Panc1 (cell line): ENCODE measurements around the gene SDC3. TPM values are rescaled to one million over a fixed set of nuclear protein-coding genes. Genes with fewer than 3 reads are reported as not detected.

Experiments
- ATAC-seq: fragments of 200-7000 bp; cut with Tn5 transposase; 2 replicates; pipeline ENCODE4 v1.9.1; 2020; ENCODE audit warnings: mild to moderate bottlenecking, moderate library complexity
- BruUV-seq: library from RNA; stranded (reverse); fragments of 400-500 nt; replicated peaks from 2 replicates; lab custom pipeline; 2021; lab: Mats Ljungman, UMichigan
- CTCF ChIA-PET: fragments of 300-600 bp; sonication (Branson Sonifier 250); formaldehyde crosslinking; loops from one replicate; lab custom pipeline; 2022; ENCODE audit warnings: antibody characterized with exemption; lab: Charles Lee
- POLR2A ChIA-PET: fragments of 300-600 bp; sonication (Branson Sonifier 250); formaldehyde crosslinking; loops from one replicate; lab custom pipeline; 2022; ENCODE audit warnings: antibody characterized with exemption; lab: Charles Lee
- DNase-seq: peaks from one replicate; pipeline ENCODE4 v3.0.0-alpha.2; 2010; ENCODE audit warnings: low read depth, low spot score
- H3K27ac ChIP-seq: 2 replicates; pipeline ENCODE4 v1.5.1; 2011; ENCODE audit warnings: mild to moderate bottlenecking, low read length, inconsistent platforms
- H3K27me3 ChIP-seq: fragments of 200-500 bp; sonication (Bioruptor generic); 2 replicates; pipeline ENCODE4 v1.6.0; 2014; ENCODE audit warnings: low read length, inconsistent platforms; ENCODE audit not compliant: control insufficient read depth, insufficient read depth
- H3K36me3 ChIP-seq: fragments of 200-500 bp; sonication (Bioruptor generic); 2 replicates; pipeline ENCODE4 v1.5.1; 2014; ENCODE audit warnings: inconsistent platforms, mild to moderate bottlenecking, low read length, moderate library complexity; ENCODE audit not compliant: control insufficient read depth, insufficient read depth
- H3K4me1 ChIP-seq: 2 replicates; pipeline ENCODE4 v1.5.1; 2011; ENCODE audit warnings: inconsistent platforms, mild to moderate bottlenecking, low read length, moderate library complexity; ENCODE audit not compliant: control insufficient read depth, insufficient read depth
- H3K4me3 ChIP-seq, 2 experiments: 2 replicates each; pipeline ENCODE4 v1.5.1; 2011 to 2012; ENCODE audit warnings: low read depth in 2 of 2, low read length in 2 of 2, mild to moderate bottlenecking in 2 of 2, inconsistent platforms in 1 of 2, moderate library complexity in 1 of 2
- H3K9me3 ChIP-seq: fragments of 200-500 bp; sonication (Bioruptor generic); 2 replicates; pipeline ENCODE4 v1.5.1; 2014; ENCODE audit warnings: low read depth, mild to moderate bottlenecking, inconsistent platforms, low read length, moderate library complexity; ENCODE audit not compliant: control insufficient read depth, insufficient read depth
- POLR2AphosphoS5 ChIP-seq: IDR thresholded peaks from 2 replicates; pipeline ENCODE4 v1.6.1; 2012; ENCODE audit warnings: mild to moderate bottlenecking, low read depth, low read length, moderate library complexity
- SIN3A ChIP-seq: IDR thresholded peaks from 2 replicates; pipeline ENCODE4 v1.6.1; 2012; ENCODE audit warnings: low read depth, mild to moderate bottlenecking, low read length, moderate library complexity, borderline replicate concordance; ENCODE audit not compliant: insufficient read depth
- TCF7L2 ChIP-seq: IDR thresholded peaks from 2 replicates; pipeline ENCODE4 v1.6.1; 2011; ENCODE audit warnings: mild to moderate bottlenecking, low read depth, low read length, inconsistent platforms
- in situ Hi-C: cut with HindIII; loops from 2 replicates; pipeline ENCODE4 v1.10.0; 2016; ENCODE audit warnings: low sequenced_read_pairs, low pct_unique_long_range_greater_than_20kb
- intact Hi-C: fragments of 100-400 bp; cut with micrococcal nuclease; formaldehyde crosslinking; loops from one replicate; pipeline ENCODE4 v1.10.0; 2022; ENCODE audit not compliant: unreplicated experiment
- total RNA-seq: library from RNA; stranded (reverse); gene quantifications from one replicate; pipeline ENCODE4 v1.2.1, GENCODE V29; 2021; ENCODE audit not compliant: unreplicated experiment
- TF ChIP-seq, protein P1 (sequence below): fragments of 450-650 bp; IDR thresholded peaks from 2 replicates; pipeline ENCODE4 v1.5.1; 2017; ENCODE audit warnings: mild to moderate bottlenecking
- TF ChIP-seq, protein P2 (sequence below), 2 experiments: IDR thresholded peaks; 2 replicates each; pipeline ENCODE4 v1.6.1; 2011 to 2012; ENCODE audit warnings: low read depth in 2 of 2, control low read depth in 1 of 2, low read length in 1 of 2, mild to moderate bottlenecking in 1 of 2, moderate library complexity in 1 of 2; ENCODE audit not compliant: insufficient read depth in 1 of 2

The SDC3 gene
- total RNA-seq, 1 experiment from 2014 or later, result 36.1 TPM

DNA sequence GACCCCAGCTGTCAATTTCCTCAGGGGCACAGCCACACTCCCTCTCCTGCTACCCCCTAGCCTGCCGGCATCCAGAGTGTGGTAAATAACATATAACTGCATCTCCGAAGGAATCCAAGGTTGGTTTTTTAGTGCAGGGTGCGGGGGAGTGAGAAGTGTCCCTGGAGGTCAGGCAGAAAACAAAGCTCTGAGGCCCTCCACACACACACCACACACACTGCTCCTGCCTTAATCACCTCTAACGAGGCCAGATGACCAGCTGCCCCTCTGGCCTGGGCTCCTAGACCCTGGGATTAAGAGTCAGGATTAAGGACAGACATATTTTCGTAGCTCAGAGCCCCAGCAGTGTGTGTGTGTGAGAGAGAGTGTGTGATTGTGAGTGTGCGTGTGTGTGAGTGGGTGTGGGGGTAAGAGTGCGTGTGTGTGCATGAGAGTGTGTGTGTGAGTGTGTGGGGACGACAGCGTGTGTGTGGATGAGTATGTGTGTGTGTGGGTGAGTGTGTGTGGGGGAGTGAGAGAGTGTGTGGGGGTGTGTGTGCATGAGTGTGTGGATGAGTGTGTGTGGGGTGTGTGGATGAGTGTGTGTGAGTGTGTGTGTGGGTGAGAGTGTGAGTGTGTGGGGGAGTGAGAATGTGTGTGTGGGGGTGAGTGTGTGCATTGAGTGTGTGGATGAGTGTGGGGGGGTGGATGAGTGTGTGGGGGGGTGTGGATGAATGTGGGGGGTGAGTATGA, 14.6 kb downstream of the SDC3 start:
- intact Hi-C loops, result no loop called here
- no TSS peak for BruUV-seq
- TF ChIP-seq SIN3A (no peak), POLR2AphosphoS5 (no peak), TCF7L2 (no peak)
- TF ChIP-seq, protein P1, sequence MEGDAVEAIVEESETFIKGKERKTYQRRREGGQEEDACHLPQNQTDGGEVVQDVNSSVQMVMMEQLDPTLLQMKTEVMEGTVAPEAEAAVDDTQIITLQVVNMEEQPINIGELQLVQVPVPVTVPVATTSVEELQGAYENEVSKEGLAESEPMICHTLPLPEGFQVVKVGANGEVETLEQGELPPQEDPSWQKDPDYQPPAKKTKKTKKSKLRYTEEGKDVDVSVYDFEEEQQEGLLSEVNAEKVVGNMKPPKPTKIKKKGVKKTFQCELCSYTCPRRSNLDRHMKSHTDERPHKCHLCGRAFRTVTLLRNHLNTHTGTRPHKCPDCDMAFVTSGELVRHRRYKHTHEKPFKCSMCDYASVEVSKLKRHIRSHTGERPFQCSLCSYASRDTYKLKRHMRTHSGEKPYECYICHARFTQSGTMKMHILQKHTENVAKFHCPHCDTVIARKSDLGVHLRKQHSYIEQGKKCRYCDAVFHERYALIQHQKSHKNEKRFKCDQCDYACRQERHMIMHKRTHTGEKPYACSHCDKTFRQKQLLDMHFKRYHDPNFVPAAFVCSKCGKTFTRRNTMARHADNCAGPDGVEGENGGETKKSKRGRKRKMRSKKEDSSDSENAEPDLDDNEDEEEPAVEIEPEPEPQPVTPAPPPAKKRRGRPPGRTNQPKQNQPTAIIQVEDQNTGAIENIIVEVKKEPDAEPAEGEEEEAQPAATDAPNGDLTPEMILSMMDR, result no peak
- TF ChIP-seq, protein P2, sequence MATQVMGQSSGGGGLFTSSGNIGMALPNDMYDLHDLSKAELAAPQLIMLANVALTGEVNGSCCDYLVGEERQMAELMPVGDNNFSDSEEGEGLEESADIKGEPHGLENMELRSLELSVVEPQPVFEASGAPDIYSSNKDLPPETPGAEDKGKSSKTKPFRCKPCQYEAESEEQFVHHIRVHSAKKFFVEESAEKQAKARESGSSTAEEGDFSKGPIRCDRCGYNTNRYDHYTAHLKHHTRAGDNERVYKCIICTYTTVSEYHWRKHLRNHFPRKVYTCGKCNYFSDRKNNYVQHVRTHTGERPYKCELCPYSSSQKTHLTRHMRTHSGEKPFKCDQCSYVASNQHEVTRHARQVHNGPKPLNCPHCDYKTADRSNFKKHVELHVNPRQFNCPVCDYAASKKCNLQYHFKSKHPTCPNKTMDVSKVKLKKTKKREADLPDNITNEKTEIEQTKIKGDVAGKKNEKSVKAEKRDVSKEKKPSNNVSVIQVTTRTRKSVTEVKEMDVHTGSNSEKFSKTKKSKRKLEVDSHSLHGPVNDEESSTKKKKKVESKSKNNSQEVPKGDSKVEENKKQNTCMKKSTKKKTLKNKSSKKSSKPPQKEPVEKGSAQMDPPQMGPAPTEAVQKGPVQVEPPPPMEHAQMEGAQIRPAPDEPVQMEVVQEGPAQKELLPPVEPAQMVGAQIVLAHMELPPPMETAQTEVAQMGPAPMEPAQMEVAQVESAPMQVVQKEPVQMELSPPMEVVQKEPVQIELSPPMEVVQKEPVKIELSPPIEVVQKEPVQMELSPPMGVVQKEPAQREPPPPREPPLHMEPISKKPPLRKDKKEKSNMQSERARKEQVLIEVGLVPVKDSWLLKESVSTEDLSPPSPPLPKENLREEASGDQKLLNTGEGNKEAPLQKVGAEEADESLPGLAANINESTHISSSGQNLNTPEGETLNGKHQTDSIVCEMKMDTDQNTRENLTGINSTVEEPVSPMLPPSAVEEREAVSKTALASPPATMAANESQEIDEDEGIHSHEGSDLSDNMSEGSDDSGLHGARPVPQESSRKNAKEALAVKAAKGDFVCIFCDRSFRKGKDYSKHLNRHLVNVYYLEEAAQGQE (IDR thresholded peaks at IDR 0.05; ENCODE audit: insufficient read depth in 1 of 2, low read depth in 2 of 2, low read length in 1 of 2), result no peak
- in situ Hi-C loops, result no loop called here
- Histone ChIP-seq H3K27me3 (no peaks in the 10 kb centered on the region), H3K36me3 (no peaks in the 10 kb centered on the region), H3K4me1 (no peaks in the 10 kb centered on the region), H3K27ac (no peak overlapping the region), H3K9me3 (no peaks in the 10 kb centered on the region), H3K4me3 (no peak overlapping the region)
- DNase-seq, result no peak
- no peak for ATAC-seq
- POLR2A ChIA-PET, result no interaction called here
- CTCF ChIA-PET, result no interaction called here

DNA sequence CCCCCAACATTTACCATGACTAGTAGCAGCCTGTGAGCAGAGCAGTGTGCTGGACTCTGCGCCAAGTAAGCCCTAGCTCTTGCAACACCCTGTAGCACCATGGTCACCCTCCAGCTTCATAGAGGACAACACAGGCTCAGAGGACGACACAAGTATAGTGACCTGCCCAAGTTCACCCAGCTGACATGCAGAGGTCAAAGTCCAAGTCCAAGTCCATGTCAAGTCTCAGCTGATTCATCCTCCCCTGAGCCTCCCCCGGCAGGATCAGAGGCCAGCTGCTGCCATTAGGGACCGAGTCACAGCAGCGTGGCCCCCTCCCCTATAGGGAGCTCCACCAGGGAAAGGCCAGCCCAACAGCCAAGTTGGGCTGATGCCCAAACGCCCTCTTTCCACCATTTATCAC, 15.9 kb downstream of the SDC3 start:
- no peak for DNase-seq
- CTCF ChIA-PET, result no interaction called here
- H3K4me1 ChIP-seq, result peaks cover 6% of the 10 kb centered on the region
- H3K27ac ChIP-seq, result no peak overlapping the region
- no peaks in the 10 kb centered on the region for H3K27me3 ChIP-seq
- no TSS peak for BruUV-seq
- in situ Hi-C loops (no loop called here), intact Hi-C loops (no loop called here)
- POLR2A ChIA-PET, result no interaction called here
- no peak for TF ChIP-seq POLR2AphosphoS5
- H3K36me3 ChIP-seq, result no peaks in the 10 kb centered on the region
- no peak for ATAC-seq
- no peaks in the 10 kb centered on the region for H3K9me3 ChIP-seq
- no peak overlapping the region for H3K4me3 ChIP-seq

DNA sequence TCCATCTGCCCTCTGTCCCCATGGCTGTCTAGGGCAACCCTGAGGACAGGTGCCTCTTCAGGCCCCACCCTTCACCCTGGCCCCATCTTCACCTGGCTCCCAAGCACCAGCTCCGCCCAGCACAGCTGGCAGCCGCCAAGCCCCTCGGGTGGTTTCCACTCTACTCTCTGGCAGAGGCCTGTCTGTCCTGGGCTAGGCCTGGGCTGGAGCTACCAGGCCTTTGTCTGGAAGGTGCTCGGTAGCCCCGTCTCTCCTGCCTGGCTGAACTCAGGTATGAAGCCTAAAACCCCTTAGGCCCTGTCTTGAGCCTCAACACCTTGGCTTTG, 17.4 kb downstream of the SDC3 start:
- no peak overlapping the region for H3K4me3 ChIP-seq
- H3K36me3 ChIP-seq, result no peaks in the 10 kb centered on the region
- H3K9me3 ChIP-seq, result no peaks in the 10 kb centered on the region
- DNase-seq (no peak), ATAC-seq (no peak)
- H3K4me1 ChIP-seq, result peaks cover 6% of the 10 kb centered on the region
- intact Hi-C loops, result no loop called here
- TF ChIP-seq, protein P2 (IDR thresholded peaks at IDR 0.05; ENCODE audit: insufficient read depth in 1 of 2, low read depth in 2 of 2, low read length in 1 of 2), result no peak
- TF ChIP-seq, protein P1, result no peak
- TF ChIP-seq SIN3A (no peak), TCF7L2 (no peak), POLR2AphosphoS5 (no peak)
- in situ Hi-C loops, result no loop called here
- no TSS peak for BruUV-seq
- no peak overlapping the region for H3K27ac ChIP-seq
- POLR2A ChIA-PET, result no interaction called here
- CTCF ChIA-PET, result no interaction called here
- H3K27me3 ChIP-seq, result no peaks in the 10 kb centered on the region
